ENCODE data around the gene LRRC8B.
"Not testable (repeated sequence)": the region's sequence is repeated elsewhere in the genome, so short reads cannot be mapped to it uniquely, and the experiment has no call there.

The LRRC8B gene

DNA sequence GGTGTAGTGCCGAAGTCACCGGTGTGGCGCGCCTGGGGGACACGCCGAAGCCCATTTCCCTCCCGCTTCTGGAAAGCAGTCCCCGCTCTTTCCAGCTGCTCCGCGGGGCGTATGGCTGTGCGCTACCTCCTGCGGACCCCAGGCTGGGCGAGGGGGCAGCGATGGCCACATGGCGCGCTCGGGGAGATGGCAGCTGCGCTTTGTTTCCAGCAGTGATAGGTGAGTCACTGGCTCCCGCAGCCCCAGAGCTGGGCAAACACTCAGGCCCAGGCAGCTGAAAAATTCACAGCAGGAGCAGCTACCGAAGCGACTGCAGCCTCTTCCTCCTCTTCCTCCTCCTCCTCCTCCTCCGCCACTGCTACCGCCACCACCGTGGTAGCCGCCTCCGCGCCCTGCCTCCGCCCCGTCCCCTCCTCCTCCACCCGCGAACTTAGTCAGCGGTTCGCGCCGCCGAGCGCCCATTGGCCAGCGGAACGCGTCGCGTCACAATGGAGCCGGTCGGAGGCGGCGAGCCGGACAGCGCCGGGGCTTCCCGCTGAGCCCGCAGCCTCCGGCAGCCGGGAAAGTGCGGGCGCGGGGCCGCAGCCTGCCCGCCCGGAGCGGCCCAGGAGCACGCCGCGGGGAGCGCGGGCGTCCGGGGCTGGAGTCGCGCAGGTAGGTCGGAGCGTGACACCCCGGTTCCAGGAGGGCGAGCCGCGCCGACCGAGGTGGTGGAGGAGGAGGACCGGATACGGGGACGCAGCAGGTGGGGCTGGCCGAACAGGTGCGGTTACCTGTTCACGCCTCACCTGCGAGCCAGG is at the start of gene LRRC8B:
LRRC8B (plus strand) TSS at position 461 of the 800 bp plus-strand sequence. CDS start 57,822 bp downstream, outside the sequence.
- peak; percentile 81 for DNase-seq (ENCODE audit: low read depth)

DNA sequence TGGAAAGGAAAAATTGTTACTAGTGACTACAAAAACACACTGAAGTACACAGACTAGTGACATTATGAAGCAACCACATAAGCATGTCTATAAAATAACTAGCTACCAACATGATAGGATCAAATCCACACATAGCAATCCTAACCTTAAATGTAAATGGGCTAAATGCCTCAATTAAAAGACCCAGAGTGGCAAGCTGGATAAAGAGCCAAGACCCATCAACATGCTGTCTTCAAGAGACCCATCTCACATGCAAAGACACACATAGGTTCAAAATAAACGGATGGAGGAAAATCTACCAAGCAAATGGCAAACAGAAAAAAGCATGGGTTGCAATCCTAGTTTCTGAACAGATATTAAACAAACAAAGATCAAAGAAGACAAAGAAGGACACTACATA is 49.4 kb upstream of the LRRC8B start:
- no peak for DNase-seq (ENCODE audit: low read depth)

DNA sequence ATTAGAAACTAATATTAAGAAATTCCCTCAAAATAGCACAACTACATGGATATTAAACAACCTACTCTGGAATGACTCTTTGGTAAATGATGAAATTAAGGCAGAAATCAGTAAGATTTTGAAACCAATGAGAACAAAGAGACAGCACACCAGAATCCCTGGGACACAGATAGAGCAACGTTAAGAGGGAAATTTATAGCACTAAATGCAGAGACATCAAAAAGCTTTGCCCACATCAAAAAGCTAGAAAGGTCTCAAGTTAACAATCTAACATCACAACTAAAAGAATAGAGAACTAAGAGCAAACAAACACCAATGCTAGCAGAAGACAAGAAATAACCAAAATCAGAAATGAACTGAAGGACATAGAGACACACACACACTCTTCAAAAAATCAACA is 48.6 kb upstream of the LRRC8B start:
- no peak for DNase-seq (ENCODE audit: low read depth)

DNA sequence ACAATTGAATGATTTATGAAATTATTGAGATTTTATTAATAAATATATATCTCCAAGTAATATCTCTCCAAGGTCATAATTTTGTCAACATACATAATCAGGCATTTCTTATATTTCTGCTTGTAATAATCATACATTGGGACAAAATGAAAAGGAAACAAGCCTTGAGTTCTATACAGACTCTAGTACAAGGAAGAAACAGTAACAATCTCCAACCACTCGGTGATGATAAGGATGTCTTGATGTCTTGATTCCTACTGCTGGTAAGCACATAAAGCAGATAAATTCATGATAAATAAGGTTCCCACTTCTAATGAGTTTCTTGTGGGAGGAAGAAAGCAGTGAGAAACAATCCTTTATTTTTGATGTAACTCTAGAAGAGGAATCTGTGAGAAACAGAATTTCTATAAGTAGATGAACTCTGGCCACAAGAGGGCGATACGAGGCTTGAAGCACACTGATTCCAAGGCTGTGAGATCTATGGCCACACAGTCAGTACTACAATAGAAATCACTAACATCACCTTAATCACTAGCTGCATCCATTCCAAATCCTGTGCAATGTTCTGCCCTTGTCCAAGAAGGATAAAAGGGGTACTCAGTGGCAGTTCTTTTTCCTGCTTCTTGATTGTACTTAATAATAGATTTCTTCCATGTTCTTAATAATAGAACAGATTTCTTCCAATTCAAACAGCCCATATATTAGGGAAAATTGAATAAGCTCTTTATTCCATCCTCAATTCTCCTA is 41.4 kb upstream of the LRRC8B start:
- DNase-seq (ENCODE audit: low read depth): peak; percentile 45

DNA sequence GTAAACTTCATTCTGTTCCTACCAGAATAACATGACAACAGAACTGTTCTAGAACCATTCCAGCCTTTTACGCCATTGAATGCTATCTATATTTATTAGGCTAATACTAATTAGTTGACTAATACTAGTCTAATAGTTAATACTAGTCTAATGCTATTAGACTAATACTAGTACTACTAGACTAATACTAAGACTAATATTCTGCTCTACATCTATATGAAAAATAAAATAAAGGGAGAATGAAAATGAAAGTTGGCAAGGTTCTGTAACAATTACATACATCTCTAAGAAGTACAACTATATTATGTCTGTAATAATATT is 40.9 kb upstream of the LRRC8B start:
- DNase-seq (ENCODE audit: low read depth): no peak

DNA sequence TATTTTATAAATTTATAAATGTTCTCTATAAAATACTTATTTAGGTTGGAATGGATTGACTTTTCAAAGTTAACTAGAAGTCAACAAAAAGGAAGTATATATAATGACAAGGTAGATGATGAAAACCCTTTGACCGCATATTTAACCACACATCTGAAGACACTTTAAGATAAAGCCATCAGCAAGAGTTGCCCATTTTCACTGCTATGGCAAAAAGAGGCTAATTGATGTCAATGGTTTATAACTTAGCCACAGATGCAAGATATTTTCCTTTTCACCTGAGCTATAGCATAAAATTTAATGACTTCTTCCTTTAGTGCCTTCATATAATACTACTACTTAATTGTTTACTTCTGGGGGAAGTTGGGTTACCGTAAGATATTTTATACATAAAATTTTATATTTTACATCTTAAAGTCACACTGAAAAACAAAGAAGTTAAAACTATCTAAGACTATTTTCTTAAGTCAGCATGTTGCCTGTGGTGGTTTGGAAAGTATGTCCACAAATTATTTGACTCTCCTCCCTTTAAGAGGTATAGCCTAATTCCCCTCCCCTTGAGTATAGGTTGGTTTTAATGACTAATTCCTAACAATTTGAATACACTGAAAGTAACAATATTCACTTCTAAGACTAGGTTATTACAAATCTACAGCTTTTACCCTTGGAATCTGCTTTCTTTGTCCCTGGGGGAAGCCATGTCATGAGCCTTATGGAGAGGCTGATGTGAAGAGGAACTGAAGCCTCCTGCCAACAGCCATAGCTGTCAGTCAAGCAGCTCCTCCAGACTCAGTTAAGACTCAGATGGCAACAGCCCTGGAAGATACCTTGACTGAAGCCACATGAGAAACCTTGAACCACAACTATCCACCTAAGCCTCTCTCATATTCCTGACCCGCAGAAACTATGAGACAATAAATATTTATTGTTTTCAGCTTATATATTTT is 40.3 kb upstream of the LRRC8B start:
- DNase-seq (ENCODE audit: low read depth): no peak

DNA sequence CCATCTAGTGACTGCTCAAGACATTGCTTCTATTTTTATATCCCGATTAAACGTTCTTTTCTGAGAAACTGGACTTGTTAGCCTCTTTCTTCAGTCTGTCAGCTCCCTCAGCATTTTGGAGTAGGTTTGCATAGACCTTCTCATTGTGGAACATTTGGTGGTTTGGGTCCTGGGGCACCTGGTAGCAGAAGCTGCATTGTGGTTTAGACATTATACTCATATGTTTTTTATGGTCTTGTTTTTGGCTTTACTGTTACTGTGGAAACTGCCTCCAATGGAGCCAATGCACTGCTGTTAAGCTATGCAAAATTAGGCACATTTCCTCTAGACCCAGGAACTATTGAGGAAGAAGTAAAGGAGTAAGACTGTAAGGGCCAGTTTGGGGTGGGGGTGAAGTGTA is 36.7 kb upstream of the LRRC8B start:
- no peak for DNase-seq (ENCODE audit: low read depth)

DNA sequence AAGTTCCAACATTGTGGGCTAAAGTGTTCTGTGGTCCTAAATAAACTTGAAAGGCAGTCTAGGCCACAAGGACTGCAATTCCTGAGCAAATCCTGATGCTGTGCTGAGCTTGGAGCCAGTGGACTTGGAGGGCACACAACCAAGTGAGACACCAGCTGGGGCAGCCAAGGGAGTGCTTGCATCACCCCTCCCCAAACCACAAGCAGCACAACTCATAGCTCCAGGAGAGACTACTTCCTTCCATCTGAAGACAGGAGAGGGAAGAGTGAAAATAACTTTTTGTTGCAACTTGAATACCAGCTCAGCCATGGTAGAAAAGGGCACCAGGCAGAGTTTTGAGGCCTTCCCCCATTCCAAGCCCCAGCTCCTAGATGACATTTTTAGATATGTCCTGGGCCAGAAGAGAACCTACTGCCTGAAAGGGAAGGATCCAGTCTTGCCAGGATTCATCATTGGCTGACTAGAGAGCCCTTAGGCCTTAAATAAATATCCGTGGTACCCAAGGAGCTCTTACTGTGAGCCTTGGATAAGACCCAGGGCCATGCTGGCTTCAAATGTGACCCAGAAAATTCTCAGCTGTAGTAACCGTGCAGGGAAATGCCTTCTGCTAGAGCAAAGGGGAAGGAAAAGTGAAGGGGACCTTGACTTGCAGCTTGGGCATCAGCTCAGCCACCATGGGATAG is 35.4 kb upstream of the LRRC8B start:
- no peak for DNase-seq (ENCODE audit: low read depth)

DNA sequence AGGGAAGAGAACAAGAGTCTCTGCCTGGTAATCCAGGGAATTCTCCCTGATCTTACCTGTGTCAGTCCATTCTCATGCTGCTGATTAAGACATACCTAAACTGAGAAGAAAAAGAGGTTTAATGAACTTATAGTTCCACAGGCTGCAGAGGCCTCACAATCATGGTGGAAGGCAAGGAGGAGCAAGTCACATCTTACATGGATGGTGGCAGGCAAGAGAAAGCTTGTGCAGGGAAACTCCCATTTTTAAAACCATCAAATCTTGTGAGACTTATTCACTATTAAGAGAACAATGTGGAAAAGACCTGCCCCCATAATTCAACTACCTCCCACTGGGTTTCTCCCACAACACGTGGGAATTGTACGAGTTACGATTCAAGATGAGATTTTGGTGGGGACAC is 34.2 kb upstream of the LRRC8B start:
- no peak for DNase-seq (ENCODE audit: low read depth)

DNA sequence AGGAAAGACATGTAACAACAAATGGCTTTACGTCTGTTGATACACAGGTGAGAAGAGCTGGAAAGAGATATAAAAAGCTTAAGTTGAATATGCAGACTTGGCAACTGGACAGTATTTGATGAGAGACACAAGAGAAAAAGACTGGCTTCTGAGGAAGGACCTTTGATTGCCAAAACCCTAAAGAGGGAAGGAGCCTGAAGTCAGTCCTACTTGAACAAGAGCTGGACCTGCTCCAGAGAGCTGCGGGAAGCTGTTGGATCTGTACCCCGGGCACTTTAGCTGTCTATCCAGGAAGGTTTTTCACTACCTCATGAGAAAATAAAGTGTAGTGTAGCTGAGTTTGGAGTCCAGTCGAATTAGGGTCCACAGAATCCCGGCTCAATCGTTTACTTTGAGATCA is 25.3 kb upstream of the LRRC8B start:
- DNase-seq (ENCODE audit: low read depth): no peak

DNA sequence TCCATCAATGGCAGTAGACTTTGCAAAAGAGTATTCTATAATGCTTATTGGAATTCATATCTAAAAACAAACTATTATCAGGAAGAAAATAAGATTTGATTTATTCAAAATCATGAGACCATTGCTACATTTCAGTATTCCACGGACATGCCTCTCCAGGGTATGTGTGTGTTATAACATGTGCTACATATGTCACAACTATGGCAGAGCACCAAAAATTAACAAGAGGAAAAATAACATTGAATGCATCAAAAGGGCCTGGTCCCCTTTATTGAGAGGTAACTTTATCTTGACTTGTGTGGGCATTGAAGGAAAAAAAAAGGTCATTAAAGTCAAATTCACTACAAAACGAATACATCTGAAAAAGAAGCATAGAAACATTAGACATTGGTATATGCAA is 22.6 kb upstream of the LRRC8B start:
- no peak for DNase-seq (ENCODE audit: low read depth)

DNA sequence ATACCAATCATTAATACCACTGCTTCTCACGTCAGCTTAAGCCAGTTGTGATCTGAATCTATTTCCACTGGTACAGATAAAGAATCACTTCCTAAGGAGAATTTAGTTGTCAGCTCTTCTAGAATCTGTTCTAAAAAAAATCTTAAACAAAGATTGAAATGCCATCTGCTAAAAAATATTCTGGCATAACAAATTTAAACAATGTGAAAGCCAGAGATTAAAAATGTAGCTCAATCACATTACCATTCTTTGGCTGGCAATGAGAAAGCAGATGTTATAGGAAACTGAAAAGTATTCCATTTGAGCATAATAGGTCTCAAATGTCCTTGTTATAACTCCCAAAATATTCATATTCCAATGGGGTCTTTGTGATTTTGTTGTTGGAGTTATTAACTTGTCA is 21.7 kb upstream of the LRRC8B start:
- no peak for DNase-seq (ENCODE audit: low read depth)

DNA sequence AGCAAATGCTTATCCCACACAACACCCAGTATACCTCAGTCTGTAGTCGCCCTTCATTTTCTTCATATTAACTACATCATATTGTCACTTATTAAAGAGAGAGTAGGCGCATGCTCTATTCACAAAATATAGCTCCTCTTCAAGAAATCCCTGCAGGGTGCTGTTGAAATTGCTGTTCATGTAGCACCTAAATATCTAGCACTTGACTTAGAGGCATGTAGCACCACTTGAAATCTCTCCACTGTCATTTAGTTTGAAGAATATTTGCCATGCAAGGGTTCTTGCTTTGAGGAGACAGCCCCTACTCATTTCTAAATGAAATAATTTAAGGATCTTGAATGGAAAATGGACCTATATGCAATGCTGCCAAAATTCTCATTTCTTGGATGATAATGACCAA is 20.9 kb upstream of the LRRC8B start:
- DNase-seq (ENCODE audit: low read depth): no peak

DNA sequence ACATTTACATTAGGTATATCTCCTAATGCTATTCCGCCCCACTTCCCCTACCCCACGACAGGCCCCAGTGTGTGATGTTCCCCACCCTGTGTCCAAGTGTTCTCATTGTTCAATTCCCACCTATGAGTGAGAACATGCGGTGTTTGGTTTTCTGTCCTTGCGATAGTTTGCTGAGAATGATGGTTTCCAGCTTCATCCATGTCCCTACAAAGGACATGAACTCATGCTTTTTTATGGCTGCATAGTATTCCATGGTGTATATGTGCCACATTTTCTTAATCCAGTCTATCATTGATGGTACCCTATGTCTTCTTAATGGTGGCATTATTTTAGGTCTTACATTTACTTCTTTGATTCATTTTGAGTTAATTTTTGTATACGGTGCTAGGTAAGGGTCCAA is 14.6 kb upstream of the LRRC8B start:
- not testable (repeated sequence) for DNase-seq (ENCODE audit: low read depth)

DNA sequence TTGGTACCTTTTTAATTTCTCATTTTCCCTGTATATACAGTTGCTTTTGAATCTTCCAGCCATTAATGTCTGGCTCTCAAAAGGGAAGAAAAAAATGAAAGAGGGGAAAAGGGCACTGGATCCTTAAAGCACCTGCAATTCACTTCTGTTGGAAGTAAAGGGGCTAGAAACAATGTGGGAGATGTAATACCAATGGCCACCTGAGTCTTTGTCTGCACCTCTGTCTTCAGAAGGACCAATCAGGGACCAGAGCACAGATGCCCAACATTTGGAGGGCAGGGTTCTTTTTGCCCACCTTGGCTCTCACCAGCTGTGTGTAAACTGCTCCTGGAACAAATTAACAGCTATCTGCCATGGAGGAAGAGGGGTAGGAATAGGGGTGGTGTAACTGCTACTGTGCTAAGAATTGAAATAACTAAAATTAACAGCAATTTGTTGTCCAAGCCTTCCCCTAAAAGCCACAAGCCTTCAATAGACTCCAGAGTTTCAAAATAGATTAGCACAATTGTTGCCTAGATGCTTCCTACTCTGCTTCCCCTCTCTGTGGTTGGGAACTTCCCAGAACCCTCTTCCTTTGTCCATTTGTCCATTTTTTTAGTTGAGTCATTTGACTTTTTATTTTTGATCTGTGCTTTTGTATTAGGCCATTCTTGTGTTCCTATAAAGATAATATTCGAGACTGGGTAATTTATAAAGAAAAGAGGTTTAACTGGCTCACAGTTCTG is 11.5 kb upstream of the LRRC8B start:
- DNase-seq (ENCODE audit: low read depth): no peak

DNA sequence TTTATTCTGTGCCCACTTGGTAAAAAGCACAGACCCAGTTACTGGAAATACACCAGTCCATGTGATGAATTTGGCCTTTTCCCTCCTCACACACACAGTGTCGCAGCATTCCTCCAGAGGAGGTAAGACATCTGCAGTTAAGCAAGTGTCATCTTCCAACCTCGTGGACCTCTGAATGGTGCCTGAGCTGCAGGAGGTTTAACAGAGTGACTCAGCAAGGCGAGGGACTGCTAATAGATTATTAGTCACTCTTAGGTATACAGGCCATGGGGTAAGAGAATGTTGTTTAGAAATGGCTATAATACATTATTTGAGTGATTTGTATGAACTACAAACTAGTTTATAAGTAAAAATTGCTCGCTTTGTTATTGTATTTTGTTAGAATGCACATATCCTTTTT is 8.6 kb upstream of the LRRC8B start:
- no peak for DNase-seq (ENCODE audit: low read depth)

DNA sequence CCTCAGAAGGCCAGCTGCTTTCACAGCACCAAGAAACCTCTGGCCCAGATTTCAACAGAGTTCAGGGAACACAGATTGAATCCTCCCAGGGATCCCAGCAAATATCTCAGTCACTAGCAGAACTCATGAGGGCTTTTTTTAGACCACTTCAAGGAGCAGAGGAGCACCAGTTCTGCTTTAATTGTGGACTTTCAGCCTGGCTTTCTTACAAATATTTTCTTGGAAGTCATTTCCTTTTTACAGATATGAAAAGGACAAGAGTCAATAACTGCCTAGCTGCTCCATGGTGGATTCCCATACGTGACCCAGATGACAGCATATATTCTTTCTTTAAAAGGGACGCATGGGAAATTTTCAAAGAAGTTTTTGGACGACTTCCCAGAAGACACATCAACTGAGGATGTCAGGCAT is 6.4 kb upstream of the LRRC8B start:
- no peak for DNase-seq (ENCODE audit: low read depth)

DNA sequence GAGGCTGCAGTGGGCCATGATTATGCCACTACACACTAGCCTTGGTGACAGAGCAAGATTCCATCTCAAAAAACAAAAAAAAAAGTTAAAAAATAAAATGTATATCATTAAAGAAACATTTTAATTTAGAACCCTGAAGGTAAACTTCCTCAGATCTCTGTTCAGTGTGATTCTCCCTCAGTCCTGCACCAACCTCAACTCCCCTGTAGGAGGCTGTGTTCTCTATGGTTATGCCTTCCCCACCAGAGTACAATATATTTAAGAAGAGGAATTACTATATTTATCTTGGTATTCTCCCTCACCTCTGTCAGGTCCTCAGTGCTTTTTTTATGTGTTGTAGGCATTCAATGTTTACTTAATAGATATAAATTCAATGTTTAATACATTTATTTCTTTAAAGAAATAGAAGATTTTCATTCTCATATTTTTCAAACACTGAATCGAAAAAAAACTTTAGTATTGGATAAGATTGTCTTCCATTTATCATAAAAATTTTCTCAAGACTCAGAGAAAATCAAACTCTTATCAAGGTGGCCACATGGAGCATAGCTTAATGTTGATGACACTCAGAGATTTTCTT is 4.8 kb upstream of the LRRC8B start:
- DNase-seq (ENCODE audit: low read depth): no peak

DNA sequence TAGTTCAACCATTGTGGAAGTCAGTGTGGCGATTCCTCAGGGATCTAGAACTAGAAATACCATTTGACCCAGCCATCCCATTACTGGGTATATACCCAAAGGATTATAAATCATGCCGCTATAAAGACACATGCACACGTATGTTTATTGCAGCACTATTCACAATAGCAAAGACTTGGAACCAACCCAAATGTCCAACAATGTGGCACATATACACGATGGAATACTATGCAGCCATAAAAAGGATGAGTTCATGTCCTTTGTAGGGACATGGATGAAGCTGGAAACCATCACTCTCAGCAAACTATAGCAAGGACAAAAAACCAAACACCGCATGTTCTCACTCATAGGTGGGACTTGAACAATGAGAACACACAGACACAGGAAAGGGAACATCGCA is 2.7 kb upstream of the LRRC8B start:
- not testable (repeated sequence) for DNase-seq (ENCODE audit: low read depth)

DNA sequence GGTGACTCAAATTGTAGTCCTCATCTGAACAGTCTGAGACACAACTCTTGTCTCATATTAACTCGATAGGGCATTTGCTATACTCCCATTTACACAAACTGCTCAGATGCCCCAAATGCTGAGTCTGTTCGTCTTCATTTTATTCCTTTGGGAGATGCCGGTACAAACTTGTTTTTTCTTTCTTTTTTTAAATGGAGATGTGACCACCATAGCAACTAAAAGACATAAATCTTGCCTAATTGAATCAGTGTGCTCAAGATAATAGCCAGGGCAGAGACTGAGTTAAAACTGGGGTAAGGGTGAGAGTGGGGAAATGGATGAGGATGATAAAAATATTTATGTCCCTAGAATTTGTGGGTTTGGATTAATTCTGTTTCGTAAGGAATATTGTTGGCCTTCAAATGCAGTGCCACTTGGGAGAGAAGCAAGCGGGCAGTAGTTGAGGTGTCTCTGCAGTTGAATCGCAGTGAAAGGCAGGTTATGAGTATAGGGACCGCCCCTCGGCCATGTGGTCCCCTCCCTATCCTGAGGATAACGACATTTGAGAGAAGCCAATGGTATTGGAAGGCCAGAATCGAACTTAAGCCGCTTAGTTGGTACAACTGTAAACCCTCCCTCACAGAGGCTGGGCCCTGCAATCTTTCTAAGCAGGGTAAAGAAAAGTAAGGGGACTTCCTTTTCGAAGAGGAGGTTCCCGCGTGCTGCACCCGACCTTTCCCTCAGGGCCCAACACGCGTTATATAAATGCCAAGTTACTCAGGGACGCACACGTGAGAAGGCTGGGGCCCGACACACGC is 859 bp upstream of the LRRC8B start:
- DNase-seq (ENCODE audit: low read depth): no peak
